Activated CD4-positive, alpha-beta T cell treated with anti-CD3 and anti-CD28 coated beads, Interleukin-2, amount 50 U/mL, for 16 hours (primary cell): ENCODE data around the gene ATG16L2.
"Not testable (repeated sequence)": the region's sequence is repeated elsewhere in the genome, so short reads cannot be mapped to it uniquely, and the experiment has no call there.

Source experiments
- DNase-seq: peaks from one replicate; pipeline ENCODE4 v3.0.0-alpha.2; 2020

Gene ATG16L2

DNA sequence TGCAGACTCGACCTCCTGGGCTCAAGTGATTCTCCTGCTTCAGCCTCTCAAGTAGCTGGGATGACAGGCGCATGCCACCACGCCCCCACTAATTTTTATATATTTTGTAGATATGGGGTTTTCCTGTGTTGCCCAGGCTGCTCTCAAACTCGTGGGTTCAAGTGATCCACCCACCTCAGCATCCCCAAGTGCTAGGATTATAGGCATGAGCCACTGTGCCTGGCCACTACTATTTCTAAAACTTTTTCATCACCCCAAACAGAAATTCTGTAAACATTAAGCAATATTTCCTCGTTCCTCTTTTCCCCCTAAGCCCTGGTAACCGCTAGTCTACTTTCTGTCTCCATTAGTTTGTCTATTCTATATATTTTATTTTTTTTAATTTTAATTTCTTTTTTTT, 9.0 kb upstream of the ATG16L2 start:
- no peak for DNase-seq

DNA sequence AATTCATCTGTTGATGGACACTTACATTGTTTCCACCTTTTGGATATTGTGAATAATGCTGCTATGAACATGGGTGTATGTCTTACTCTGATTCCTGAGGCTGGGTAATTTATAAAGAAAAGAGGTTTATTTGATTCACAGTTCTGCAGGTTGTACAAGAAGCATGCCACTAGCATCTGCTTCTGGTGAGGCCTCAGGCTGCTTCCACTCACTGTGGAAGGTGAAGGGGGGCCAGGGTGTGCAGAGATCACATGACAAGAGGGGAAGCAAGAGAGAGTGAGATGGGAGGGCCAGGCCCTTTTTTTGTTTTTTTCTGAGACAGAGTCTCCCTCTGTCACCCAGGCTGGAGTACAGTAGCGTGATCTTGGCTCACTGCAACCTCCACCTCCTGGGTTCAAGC, 7.8 kb upstream of the ATG16L2 start:
- DNase-seq, result not testable (repeated sequence)

DNA sequence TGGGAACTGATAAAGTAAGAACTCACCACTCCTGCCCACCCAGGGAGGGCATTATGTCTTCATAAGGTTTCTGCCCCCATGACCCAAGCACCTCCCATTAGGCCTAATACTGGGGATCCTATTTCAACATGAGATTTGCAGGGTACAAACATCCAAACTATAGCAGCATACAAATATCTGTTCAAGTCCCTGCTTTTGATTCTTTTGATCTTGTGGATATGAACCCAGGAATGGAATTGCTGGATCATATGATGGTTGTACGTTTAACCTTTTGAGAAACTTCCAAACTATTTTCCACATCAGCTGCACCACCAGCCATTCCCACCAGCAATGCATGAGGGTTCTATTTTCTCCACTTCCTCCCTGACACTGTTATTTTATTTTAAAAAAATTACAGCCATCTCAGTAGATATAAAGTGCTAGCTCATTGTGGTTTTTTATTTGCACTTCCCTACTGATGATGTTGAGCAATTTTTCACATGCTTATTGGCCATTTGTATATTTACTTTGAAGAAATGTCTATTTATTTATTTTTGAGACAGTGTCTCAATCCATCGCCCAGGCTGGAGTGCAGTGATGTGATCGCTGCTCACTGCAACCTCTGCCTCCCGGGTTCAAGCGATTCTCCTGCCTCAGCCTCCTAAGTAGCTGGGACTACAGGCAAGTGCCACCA, 7.1 kb upstream of the ATG16L2 start:
- DNase-seq, result no peak

- no peak for DNase-seq
Observed at GRCh38 chr11:72807792-72808191, 6.4 kb upstream of the ATG16L2 start.

- no peak for DNase-seq
Observed at GRCh38 chr11:72808331-72808798, 5.8 kb upstream of the ATG16L2 start.

GRCh38 chr11:72811686-72812085, 2.5 kb upstream of the ATG16L2 start:
- DNase-seq, result not testable (repeated sequence)

GRCh38 chr11:72812604-72812966, 1.6 kb upstream of the ATG16L2 start:
- no peak for DNase-seq

DNA sequence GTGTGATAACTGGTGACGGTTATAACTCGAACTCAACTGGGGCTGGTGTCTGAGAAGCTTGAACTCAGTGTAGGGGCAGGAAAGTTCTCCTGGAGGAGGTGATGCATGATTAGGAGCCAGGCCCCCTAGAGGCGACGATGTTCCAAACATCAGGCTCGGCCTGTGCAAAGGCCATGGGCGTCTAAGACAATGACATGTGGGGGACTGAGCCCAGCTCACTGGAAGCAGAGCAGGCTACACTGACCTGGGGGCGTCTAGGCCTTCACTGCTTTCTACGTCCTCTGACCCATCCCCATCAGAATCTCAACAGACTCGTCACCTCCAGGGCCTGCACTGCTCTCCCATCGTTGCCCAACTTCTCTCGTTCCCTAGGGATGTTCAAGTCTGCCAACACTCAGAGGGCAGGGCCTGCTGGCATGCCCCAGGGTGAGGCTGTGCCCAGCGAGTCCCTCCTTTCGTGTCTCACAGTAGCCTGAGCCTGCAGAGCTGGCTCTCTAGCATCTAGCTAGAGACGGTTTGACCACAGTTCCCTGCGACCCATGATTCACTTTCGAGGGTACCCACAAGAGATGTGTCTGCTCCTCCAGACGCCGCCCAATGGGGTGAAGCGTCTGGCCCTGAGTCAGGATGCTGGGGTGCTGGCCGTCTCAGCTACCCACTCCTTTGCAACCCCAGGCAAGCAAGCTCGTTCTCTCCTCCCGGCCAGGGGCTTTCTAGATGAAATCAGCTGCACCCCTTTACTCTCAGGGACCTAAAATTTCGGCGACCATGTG, 1.1 kb upstream of the ATG16L2 start:
- peak; percentile 85 for DNase-seq

DNA sequence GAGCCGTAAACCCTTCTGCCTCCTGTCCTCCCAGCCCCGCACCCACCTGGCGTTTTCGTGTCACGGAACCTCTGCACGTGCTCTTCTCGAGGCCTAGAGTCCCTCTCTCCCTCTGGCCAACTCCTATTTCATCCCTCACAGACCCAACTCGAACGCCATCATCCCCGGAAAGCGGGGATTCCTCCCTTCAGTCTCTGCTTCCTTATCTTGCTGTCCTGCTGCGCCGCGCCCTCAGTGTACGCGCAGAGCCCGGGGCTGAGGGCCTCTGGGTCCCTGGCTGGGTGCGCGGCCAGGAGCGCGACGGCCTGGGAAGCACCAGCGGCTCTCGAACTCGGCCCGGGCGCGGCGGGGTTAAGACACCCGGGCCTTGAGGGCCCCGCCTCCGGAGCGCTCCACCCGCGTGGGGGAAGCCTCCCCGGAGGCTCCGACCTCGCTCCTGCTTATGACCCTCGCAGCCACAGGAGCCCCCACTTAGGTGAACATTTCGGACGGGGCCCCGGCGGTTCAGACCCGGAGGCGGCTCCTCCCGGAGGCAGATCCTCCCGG, 398 bp upstream of the ATG16L2 start:
- DNase-seq, result peak; percentile 86

DNA sequence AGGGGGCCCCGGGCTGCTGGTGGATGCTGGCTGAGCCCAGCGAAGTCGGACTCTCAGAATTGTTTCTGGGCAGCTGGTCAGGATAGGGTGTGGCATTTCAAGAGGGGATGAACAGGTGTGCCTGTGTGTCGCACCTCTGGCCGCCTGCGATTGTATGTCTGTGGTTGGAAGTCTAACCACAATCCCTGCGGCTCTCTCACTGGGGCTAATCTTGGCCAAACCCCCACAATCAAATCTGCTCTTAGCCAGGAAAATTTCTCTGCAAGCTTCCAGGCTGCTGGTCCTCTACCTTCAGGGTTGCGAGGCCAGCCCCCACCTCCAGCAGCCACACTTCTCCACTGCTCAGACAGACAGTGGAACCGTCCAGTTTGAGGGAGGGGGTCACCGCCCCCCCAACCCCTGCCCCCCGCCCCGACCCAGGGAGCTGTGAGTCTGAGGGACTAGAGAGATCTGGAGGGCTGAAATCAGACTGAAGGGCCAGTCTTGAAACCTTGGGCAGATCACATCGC, 953 bp downstream of the ATG16L2 start:
- DNase-seq, result no peak

DNA sequence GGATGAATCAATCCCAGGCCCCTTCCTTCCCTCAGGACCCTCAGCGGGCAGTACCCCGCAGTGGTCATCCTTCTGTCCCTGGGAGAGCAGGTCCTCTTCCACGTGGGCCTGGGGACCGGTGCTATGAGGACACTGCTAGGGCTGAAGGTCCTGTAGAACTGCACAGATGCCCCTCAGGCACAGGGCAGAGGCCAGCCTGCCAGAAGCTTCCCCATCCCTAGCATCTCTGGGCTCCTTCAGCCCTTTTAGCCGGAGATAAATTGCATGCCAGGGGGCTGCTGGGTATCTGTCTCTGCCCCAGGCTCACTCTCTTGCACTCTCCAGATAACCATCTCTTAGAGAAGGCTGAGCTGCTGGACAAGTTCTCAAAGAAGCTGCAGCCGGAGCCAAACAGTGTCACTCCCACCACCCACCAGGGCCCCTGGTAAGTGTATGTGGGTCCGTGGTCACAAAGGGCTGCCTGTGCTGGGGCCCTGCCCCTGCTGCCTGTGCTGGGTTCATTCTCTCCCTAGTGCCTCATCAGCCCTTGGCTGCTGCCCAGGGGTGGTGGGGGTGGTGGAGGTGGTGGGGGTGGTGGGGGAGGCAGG, 2.3 kb downstream of the ATG16L2 start:
- no peak for DNase-seq

GRCh38 chr11:72817966-72818365, 3.8 kb downstream of the ATG16L2 start:
- no peak for DNase-seq

DNA sequence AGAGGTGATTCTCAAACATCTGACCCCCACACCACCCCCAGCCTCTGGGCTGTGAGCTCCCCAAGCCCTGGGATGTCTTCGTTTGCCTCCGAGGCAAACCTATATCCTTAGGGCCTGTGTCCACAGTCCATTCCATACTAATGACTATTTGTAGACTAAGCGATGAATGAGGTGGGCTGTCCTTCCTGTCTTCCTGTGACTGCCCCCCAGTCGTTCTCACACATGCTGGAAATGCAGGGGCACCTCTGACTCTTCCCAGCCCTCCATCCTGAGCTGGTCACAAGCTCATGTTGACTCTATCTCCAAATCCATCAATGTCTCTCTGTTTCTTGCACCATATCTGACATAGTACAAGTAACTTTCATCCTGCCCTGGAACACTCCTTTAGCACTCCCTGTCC, 4.8 kb downstream of the ATG16L2 start:
- no peak for DNase-seq

DNA sequence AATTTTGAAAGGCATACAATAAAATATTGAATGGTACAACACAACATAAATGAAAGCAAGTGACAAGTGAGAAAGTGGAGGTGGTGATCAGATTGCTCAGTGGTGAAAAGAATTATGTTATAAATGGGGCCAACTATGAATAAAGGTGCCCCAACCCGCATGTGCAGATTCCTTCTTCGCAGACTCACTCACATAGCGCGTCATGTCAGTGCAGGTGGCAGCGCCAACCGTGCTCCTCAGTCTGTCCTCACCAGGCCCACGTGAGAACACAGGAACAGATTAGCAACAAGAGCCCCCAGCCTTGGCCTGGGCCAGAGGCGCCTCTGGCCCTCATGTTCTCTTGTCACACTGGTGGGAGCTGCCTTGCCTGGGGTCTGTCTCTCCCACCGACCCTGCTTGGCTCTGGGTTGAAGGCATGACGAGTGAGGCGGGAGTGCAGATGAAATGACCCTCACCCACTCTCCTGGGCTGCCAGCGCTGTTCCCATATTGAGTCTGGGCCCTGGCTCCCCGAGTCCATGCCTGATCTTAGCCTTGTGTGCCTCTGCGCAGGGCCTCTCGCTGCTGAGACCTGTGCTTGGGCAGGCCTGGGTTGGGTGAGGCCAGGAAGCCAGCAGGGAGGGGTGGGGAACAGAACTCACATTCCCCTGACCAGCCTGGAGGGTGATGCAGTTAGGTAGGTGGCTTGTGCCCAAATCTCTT, 6.4 kb downstream of the ATG16L2 start:
- no peak for DNase-seq

- DNase-seq, result no peak
Observed at GRCh38 chr11:72821221-72821919, 7.2 kb downstream of the ATG16L2 start.

- peak; percentile 89 for DNase-seq
Observed at GRCh38 chr11:72821920-72822799, 7.9 kb downstream of the ATG16L2 start.

GRCh38 chr11:72823105-72823804, 9.0 kb downstream of the ATG16L2 start:
- DNase-seq, result no peak

DNA sequence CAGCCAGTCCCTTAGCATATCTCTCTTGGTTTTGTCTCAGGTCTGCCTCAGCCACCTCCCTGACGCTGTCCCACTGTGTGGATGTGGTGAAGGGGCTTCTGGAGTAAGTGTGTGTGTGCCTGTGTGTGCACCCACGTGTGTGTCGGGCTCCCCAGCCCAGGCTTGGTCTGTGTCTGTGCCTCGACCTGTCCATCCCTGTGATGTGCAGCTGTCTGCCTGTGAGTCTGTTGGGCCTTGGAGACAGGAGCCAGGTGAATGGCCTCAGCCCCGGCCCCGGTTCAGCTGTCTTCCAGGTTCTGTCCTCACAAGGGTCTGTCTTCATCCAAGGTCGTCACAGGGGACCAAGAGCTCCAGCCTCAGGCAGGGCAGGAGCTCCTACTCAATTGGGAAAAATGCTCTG, 9.8 kb downstream of the ATG16L2 start:
- DNase-seq, result no peak

DNA sequence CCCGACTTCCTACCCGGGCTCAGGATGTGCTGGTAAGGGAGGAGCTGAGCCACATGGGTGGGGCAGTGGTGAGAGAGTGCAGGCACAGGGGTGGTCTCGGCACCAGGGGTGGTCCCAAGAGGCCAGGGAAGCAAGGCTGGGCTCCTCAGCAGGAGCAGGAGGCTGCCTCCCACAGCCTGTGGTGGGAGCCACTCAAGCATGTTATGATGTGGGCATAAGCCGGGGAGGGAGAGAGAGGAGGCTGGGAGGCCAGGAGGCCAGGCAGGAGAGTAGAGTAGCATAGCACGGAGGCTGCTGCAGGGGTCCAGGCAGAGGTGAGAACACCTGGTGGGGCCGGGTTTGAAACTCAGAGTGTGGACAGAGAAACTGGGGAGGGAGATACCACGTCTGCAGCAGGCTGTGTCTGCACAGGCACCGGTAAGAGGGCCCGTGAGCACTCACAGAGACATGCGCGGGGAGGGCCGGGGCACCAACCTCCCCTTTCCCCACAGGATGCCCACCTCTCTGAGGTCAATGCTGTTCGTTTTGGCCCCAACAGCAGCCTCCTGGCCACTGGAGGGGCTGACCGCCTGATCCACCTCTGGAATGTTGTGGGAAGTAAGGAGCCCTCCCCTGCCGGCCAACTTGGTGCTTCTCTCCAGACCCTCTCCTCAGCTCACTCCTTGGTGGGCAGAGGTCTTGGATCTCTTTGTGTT, 10.7 kb downstream of the ATG16L2 start:
- DNase-seq, result no peak

DNA sequence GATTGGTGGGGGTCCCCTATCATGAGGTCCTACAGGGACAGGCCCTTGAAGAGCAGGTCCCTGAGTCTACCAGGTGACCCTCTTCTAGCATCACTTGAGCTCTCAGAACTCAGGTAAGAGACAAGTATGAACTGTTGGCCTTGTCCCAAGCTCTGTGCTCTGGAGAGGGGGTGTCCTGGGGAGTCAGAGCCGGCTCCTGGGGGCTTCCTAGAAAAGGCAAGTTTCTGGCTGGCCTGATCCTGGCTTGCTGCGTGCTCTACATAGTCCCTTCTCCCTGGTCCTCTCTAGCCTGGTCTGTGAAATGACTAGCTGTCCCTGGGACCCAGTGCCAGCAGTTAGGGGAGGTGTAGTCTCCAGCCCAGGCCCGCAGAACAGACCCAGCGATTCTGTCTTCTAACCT, 11.4 kb downstream of the ATG16L2 start:
- DNase-seq, result no peak
